ENCODE results near the gene UBTD1. TPM values are rescaled to one million over a fixed set of nuclear protein-coding genes. Genes with fewer than 3 reads are reported as not detected.

The UBTD1 gene
- total RNA-seq, 2 experiments from 2014 or later: 1.6 to 2.1 TPM

DNA sequence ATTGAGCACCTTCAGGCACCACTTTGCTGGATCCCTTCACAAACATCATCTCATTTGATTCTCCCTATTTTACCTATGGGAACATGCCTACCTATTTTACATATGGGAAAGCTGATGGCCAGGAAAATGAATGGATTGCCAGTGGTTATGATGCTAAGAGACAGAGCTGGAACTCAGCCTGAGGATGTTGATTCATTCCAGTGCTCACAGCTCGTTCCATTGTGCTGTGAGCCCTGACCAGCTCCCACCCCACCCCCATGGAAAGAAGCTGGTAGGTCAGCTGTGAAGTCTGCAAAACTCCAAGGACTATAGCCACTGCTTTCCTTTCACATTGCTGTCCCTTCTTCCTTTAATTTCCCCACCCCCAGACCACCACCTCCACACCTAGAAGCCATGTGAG, 9.6 kb downstream of the UBTD1 start:
- H3K36me3 Mint-ChIP-seq (ENCODE audit: low read depth): no peaks in the 10 kb centered on the region
- no peak for ATAC-seq
- no peaks in the 10 kb centered on the region for H3K9me3 Mint-ChIP-seq
- TF ChIP-seq, protein P1, sequence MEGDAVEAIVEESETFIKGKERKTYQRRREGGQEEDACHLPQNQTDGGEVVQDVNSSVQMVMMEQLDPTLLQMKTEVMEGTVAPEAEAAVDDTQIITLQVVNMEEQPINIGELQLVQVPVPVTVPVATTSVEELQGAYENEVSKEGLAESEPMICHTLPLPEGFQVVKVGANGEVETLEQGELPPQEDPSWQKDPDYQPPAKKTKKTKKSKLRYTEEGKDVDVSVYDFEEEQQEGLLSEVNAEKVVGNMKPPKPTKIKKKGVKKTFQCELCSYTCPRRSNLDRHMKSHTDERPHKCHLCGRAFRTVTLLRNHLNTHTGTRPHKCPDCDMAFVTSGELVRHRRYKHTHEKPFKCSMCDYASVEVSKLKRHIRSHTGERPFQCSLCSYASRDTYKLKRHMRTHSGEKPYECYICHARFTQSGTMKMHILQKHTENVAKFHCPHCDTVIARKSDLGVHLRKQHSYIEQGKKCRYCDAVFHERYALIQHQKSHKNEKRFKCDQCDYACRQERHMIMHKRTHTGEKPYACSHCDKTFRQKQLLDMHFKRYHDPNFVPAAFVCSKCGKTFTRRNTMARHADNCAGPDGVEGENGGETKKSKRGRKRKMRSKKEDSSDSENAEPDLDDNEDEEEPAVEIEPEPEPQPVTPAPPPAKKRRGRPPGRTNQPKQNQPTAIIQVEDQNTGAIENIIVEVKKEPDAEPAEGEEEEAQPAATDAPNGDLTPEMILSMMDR (IDR thresholded peaks at IDR 0.05): no peak
- intact Hi-C loops (cut with micrococcal nuclease): no loop called here
- POLR2A ChIA-PET: interaction anchor here (0.9 kb wide), 1 partner anchor 176 kb away, joined by 4 read pairs; no protein-coding TSS in a partner anchor
- no peak overlapping the region for H3K27ac Mint-ChIP-seq
- no peak overlapping the region for H3K4me3 Mint-ChIP-seq
- no peak for DNase-seq
- no peaks in the 10 kb centered on the region for H3K4me1 Mint-ChIP-seq (ENCODE audit: low read depth)
- CTCF ChIA-PET: interaction anchor here (1.2 kb wide), 1 partner anchor 26 kb away, joined by 3 read pairs; no protein-coding TSS in a partner anchor
- H3K27me3 Mint-ChIP-seq: no peaks in the 10 kb centered on the region

DNA sequence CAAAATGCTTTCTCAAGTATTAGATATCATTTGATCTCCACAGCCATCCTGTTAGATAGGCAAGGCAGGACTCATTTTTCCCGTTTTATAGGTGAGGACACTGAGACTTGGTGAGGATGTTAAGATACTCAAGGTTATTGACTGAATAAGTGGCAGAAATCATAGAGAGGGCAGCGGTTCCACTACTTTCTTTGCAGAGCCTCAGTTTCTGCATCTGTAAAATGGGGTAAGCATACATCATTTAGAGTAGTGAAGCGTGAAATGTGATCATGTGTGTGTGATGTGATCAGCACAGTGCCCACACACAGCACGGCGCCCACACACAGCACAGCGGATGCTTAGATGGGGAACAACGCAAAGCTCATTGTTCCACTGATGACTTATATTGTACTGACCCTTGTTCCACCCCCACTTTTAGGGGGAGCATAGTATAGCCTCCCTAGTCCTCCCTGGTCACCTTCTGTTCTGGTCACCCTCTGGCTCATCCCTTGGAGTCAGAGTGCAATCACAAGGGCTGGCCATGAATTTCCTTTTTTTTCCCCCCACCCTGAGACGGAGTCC, 10.5 kb downstream of the UBTD1 start:
- no peaks in the 10 kb centered on the region for H3K4me1 Mint-ChIP-seq (ENCODE audit: low read depth)
- no peak for ATAC-seq
- no peak for DNase-seq
- TF ChIP-seq, protein P1 (IDR thresholded peaks at IDR 0.05): no peak
- POLR2A ChIA-PET: interaction anchor here (0.9 kb wide), 1 partner anchor 45 kb away, joined by 4 read pairs; no protein-coding TSS in a partner anchor
- H3K27me3 Mint-ChIP-seq: no peaks in the 10 kb centered on the region
- H3K27ac Mint-ChIP-seq: no peak overlapping the region
- CTCF ChIA-PET: interaction anchor here (1.3 kb wide), 1 partner anchor 63 kb away, joined by 3 read pairs; no protein-coding TSS in a partner anchor
- no peaks in the 10 kb centered on the region for H3K36me3 Mint-ChIP-seq (ENCODE audit: low read depth)
- intact Hi-C loops (cut with micrococcal nuclease): no loop called here
- H3K4me3 Mint-ChIP-seq: no peak overlapping the region
- no peaks in the 10 kb centered on the region for H3K9me3 Mint-ChIP-seq

DNA sequence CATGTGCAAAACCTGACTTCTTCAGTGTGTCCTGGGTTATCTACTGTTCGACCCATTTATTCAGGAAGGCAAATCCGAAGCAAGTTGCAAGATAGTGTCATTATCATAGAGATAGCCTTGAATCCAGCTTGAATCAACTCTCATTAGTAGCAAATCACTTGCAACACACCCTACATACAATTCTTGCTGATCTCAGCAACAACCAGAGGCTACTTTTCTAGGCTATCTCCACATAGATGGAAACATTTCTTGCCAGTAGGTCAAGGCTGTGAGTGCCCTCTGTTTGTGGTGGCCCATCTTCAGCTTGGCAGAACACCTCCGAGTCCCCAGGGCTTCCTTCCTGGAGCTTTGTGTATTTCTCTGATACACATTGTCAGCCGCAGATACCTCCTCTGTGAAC, 12.0 kb downstream of the UBTD1 start:
- H3K27me3 Mint-ChIP-seq: no peaks in the 10 kb centered on the region
- DNase-seq: no peak
- ChIA-PET POLR2A (interaction anchor here (0.6 kb wide), 2 partner anchors 116 to 191 kb away, joined by 3 read pairs; no protein-coding TSS in a partner anchor), CTCF (interaction anchor here (1.3 kb wide), 1 partner anchor 61 kb away, joined by 3 read pairs; no protein-coding TSS in a partner anchor)
- no peak overlapping the region for H3K27ac Mint-ChIP-seq
- ATAC-seq: no peak
- TF ChIP-seq, protein P1 (IDR thresholded peaks at IDR 0.05): no peak
- intact Hi-C loops (cut with micrococcal nuclease): no loop called here
- H3K9me3 Mint-ChIP-seq: no peaks in the 10 kb centered on the region
- H3K36me3 Mint-ChIP-seq (ENCODE audit: low read depth): no peaks in the 10 kb centered on the region
- no peak overlapping the region for H3K4me3 Mint-ChIP-seq
- H3K4me1 Mint-ChIP-seq (ENCODE audit: low read depth): no peaks in the 10 kb centered on the region

GRCh38 chr10:97511711-97512440, 13.2 kb downstream of the UBTD1 start:
- H3K27me3 Mint-ChIP-seq: no peaks in the 10 kb centered on the region
- ChIA-PET POLR2A (no interaction called here), CTCF (interaction anchor here (1.1 kb wide), 1 partner anchor 42 kb away, joined by 4 read pairs; no protein-coding TSS in a partner anchor)
- intact Hi-C loops (cut with micrococcal nuclease): no loop called here
- no peaks in the 10 kb centered on the region for H3K9me3 Mint-ChIP-seq
- ATAC-seq (no peak), DNase-seq (no peak)
- no peaks in the 10 kb centered on the region for H3K36me3 Mint-ChIP-seq (ENCODE audit: low read depth)
- TF ChIP-seq, protein P1 (IDR thresholded peaks at IDR 0.05): no peak
- H3K27ac Mint-ChIP-seq: no peak overlapping the region
- no peaks in the 10 kb centered on the region for H3K4me1 Mint-ChIP-seq (ENCODE audit: low read depth)
- H3K4me3 Mint-ChIP-seq: no peak overlapping the region

- POLR2A ChIA-PET: no interaction called here
- DNase-seq: no peak
- Mint-ChIP-seq H3K4me3 (no peak overlapping the region), H3K27me3 (no peaks in the 10 kb centered on the region), H3K36me3 (ENCODE audit: low read depth) (no peaks in the 10 kb centered on the region), H3K27ac (no peak overlapping the region), H3K9me3 (no peaks in the 10 kb centered on the region), H3K4me1 (ENCODE audit: low read depth) (no peaks in the 10 kb centered on the region)
- CTCF ChIA-PET: interaction anchor here (1.1 to 1.7 kb wide), 2 partner anchors 41 to 189 kb away, joined by 3 to 4 read pairs; no protein-coding TSS in a partner anchor
- no peak for ATAC-seq
- TF ChIP-seq, protein P1 (IDR thresholded peaks at IDR 0.05): no peak
- intact Hi-C loops (cut with micrococcal nuclease): no loop called here
Measured at GRCh38 chr10:97512993-97513392, 14.3 kb downstream of the UBTD1 start.
